H1 (cell line): Measurements from ENCODE around the gene AGO3. TPM values are rescaled to one million over a fixed set of nuclear protein-coding genes. Genes with fewer than 3 reads are reported as not detected.

Experiments
- CTCF ChIA-PET: fragments of 300-600 bp; sonication (Branson Sonifier 250); formaldehyde crosslinking; loops from one replicate; lab custom pipeline; 2021; ENCODE audit not compliant: partially characterized antibody; lab: Charles Lee
- POLR2A ChIA-PET: fragments of 300-600 bp; sonication (Branson Sonifier 250); formaldehyde crosslinking; loops from one replicate; lab custom pipeline; 2021; ENCODE audit warnings: inconsistent platforms; ENCODE audit not compliant: partially characterized antibody; lab: Charles Lee
- DNase-seq, 2 experiments: peaks; one replicate each; pipeline versions ENCODE4 v3.0.0 to v3.0.0-alpha.2; 2010 to 2022; ENCODE audit warnings: low spot score in 2 of 2, low read depth in 1 of 2, mixed read lengths in 1 of 2
- FAIRE-seq: peaks from 2 replicates; lab custom pipeline; 2011; peaks lifted over from hg19 to GRCh38; lab: Jason Lieb, UNC
- H2AFZ ChIP-seq: 2 replicates; pipeline ENCODE4 v1.8.1; 2012; ENCODE audit warnings: low read length, inconsistent platforms
- H2AK5ac ChIP-seq: 2 replicates; pipeline ENCODE4 v1.6.1; 2013; ENCODE audit warnings: low read depth, low read length
- H2BK120ac ChIP-seq: replicated peaks from 2 replicates; pipeline ENCODE3; 2013; ENCODE audit warnings: low read depth, low read length, inconsistent platforms
- H2BK12ac ChIP-seq: 2 replicates; pipeline ENCODE4 v1.6.1; 2013; ENCODE audit warnings: low read depth, low read length
- H2BK15ac ChIP-seq: 2 replicates; pipeline ENCODE4 v1.6.1; 2013; ENCODE audit warnings: low read length
- H2BK20ac ChIP-seq: 2 replicates; pipeline ENCODE4 v1.6.1; 2013; ENCODE audit warnings: low read length
- H2BK5ac ChIP-seq: 2 replicates; pipeline ENCODE4 v1.6.1; 2013; ENCODE audit warnings: low read depth, low read length
- H3K14ac ChIP-seq: 2 replicates; pipeline ENCODE4 v1.6.1; 2013; ENCODE audit warnings: inconsistent platforms; ENCODE audit not compliant: insufficient read length
- H3K18ac ChIP-seq: 2 replicates; pipeline ENCODE4 v1.6.1; 2013; ENCODE audit warnings: low read length; ENCODE audit errors: extremely low read depth
- H3K23ac ChIP-seq: 2 replicates; pipeline ENCODE4 v1.6.1; 2013; ENCODE audit warnings: inconsistent platforms; ENCODE audit not compliant: insufficient read length
- H3K23me2 ChIP-seq: 2 replicates; pipeline ENCODE4 v1.6.1; 2013; ENCODE audit warnings: low read depth, low read length
- H3K27ac ChIP-seq: 2 replicates; pipeline ENCODE4 v1.6.1; 2011; ENCODE audit warnings: low read depth, low read length, inconsistent platforms
- H3K27me3 ChIP-seq, 4 experiments: replicated peaks in 1 of 4; 1 replicate in 1 of 4; 2 replicates in 3 of 4; pipeline versions ENCODE4 v1.6.1 to v1.8.1; 2011 to 2013; ENCODE audit warnings: low read length in 3 of 4, mild to moderate bottlenecking in 3 of 4, inconsistent platforms in 2 of 4, mixed read lengths in 2 of 4, moderate library complexity in 1 of 4; ENCODE audit not compliant: control insufficient read depth in 3 of 4, insufficient read depth in 3 of 4; ENCODE audit errors: extremely low read depth in 1 of 4
- H3K36me3 ChIP-seq, 4 experiments: 2 replicates each; pipeline versions ENCODE4 v1.6.1 to v1.8.1; 2011 to 2013; ENCODE audit warnings: mild to moderate bottlenecking in 4 of 4, low read length in 3 of 4, moderate library complexity in 2 of 4, control low read depth in 1 of 4, inconsistent platforms in 1 of 4; ENCODE audit not compliant: insufficient read depth in 4 of 4, control insufficient read depth in 2 of 4
- H3K4ac ChIP-seq: replicated peaks from 2 replicates; pipeline ENCODE3; 2013; ENCODE audit warnings: low read length, low read depth, mixed read lengths, inconsistent platforms; ENCODE audit not compliant: insufficient read length
- H3K4me1 ChIP-seq, 4 experiments: replicated peaks in 1 of 4; 1 replicate in 1 of 4; 2 replicates in 3 of 4; pipeline versions ENCODE4 v1.6.1 to v1.8.1; 2011 to 2013; ENCODE audit warnings: low read length in 3 of 4, inconsistent platforms in 2 of 4, mixed read lengths in 1 of 4; ENCODE audit not compliant: insufficient read depth in 4 of 4, control insufficient read depth in 3 of 4
- H3K4me2 ChIP-seq, 2 experiments: 2 replicates each; pipeline versions ENCODE4 v1.6.1 to v1.8.1; 2011 to 2013; ENCODE audit warnings: low read depth in 2 of 2, low read length in 2 of 2, control low read depth in 1 of 2, inconsistent platforms in 1 of 2, mild to moderate bottlenecking in 1 of 2; ENCODE audit not compliant: insufficient read depth in 1 of 2
- H3K4me3 ChIP-seq, 4 experiments: fragments of 200-600, 300-600 bp in 1 of 4; sonication (generic), shearing (Covaris generic), sonication (Bioruptor Twin) in 1 of 4; 2 replicates each; pipeline versions ENCODE4 v1.5.1 to v1.8.1; 2011 to 2016; ENCODE audit warnings: low read length in 4 of 4, low read depth in 3 of 4, control low read depth in 2 of 4, inconsistent platforms in 2 of 4, mild to moderate bottlenecking in 2 of 4, mixed read lengths in 1 of 4, moderate library complexity in 1 of 4; ENCODE audit not compliant: insufficient read depth in 2 of 4; ENCODE audit errors: extremely low read depth in 1 of 4
- H3K56ac ChIP-seq: replicated peaks from 2 replicates; pipeline ENCODE3; 2013; ENCODE audit warnings: low read depth, mild to moderate bottlenecking, mixed read lengths, low read length, inconsistent platforms; ENCODE audit not compliant: insufficient read length
- H3K79me1 ChIP-seq: 2 replicates; pipeline ENCODE4 v1.6.1; 2013; ENCODE audit warnings: low read depth, low read length, control low read depth
- H3K79me2 ChIP-seq, 2 experiments: 2 replicates each; pipeline versions ENCODE4 v1.6.1 to v1.8.1; 2012 to 2013; ENCODE audit warnings: low read length in 2 of 2, mild to moderate bottlenecking in 2 of 2, inconsistent platforms in 1 of 2; ENCODE audit not compliant: insufficient read depth in 2 of 2, control insufficient read depth in 1 of 2
- H3K9ac ChIP-seq, 4 experiments: replicated peaks in 1 of 4; 1 replicate in 1 of 4; 2 replicates in 3 of 4; pipeline versions ENCODE4 v1.6.1 to v1.8.1; 2011 to 2013; ENCODE audit warnings: low read depth in 3 of 4, low read length in 3 of 4, control low read depth in 2 of 4, mild to moderate bottlenecking in 2 of 4, moderate library complexity in 2 of 4, inconsistent platforms in 1 of 4; ENCODE audit errors: extremely low read depth in 1 of 4
- H3K9me3 ChIP-seq, 2 experiments: 2 replicates each; pipeline versions ENCODE4 v1.6.1 to v1.8.1; 2012 to 2013; ENCODE audit warnings: mild to moderate bottlenecking in 2 of 2, moderate library complexity in 2 of 2, control low read depth in 1 of 2, inconsistent platforms in 1 of 2, low read depth in 1 of 2, low read length in 1 of 2, mixed read lengths in 1 of 2; ENCODE audit not compliant: insufficient read depth in 2 of 2
- H4K20me1 ChIP-seq, 2 experiments: replicated peaks in 1 of 2; 2 replicates each; pipeline versions ENCODE3 to v1.8.1; 2011 to 2013; ENCODE audit warnings: inconsistent platforms in 2 of 2, low read length in 2 of 2, mild to moderate bottlenecking in 1 of 2; ENCODE audit not compliant: insufficient read depth in 2 of 2, control insufficient read depth in 1 of 2
- H4K5ac ChIP-seq: 2 replicates; pipeline ENCODE4 v1.6.1; 2013; ENCODE audit warnings: low read length, low read depth, mixed read lengths, inconsistent platforms; ENCODE audit not compliant: insufficient read length
- H4K8ac ChIP-seq: 2 replicates; pipeline ENCODE4 v1.8.0; 2013; ENCODE audit warnings: mild to moderate bottlenecking, moderate library complexity, low read length, inconsistent platforms; ENCODE audit not compliant: insufficient read depth; ENCODE audit errors: extremely low read depth
- H4K91ac ChIP-seq: replicated peaks from 2 replicates; pipeline ENCODE3; 2013; ENCODE audit warnings: low read length, mixed read lengths, inconsistent platforms; ENCODE audit not compliant: insufficient read length
- BACH1 ChIP-seq: IDR thresholded peaks from 2 replicates; pipeline ENCODE4 v1.6.1; 2012; ENCODE audit warnings: low read length, improper control_type of control experiment
- BCL11A ChIP-seq, 2 experiments: IDR thresholded peaks; one replicate each; pipeline ENCODE4 v1.6.1; 2011; ENCODE audit warnings: low read depth in 2 of 2, low read length in 2 of 2, mild to moderate bottlenecking in 2 of 2
- CEBPB ChIP-seq: IDR thresholded peaks from 2 replicates; pipeline ENCODE4 v1.6.1; 2012; ENCODE audit warnings: low read depth, low read length
- CREB1 ChIP-seq: IDR thresholded peaks from 2 replicates; pipeline ENCODE4 v1.6.1; 2012; ENCODE audit warnings: inconsistent platforms
- EZH2 ChIP-seq: fragments of 200-600 bp; sonication (generic); IDR thresholded peaks from 2 replicates; pipeline ENCODE4 v1.7.1; 2012; ENCODE audit warnings: low read depth, mild to moderate bottlenecking, moderate library complexity, low read length, inconsistent platforms; ENCODE audit not compliant: severe bottlenecking
- GABPA ChIP-seq: IDR thresholded peaks from 2 replicates; pipeline ENCODE4 v1.6.1; 2011; ENCODE audit warnings: mild to moderate bottlenecking, low read length, moderate library complexity, borderline replicate concordance; ENCODE audit not compliant: insufficient read depth
- NRF1 ChIP-seq: IDR thresholded peaks from 2 replicates; pipeline ENCODE4 v1.6.1; 2011; ENCODE audit warnings: mild to moderate bottlenecking, low read depth, low read length, improper control_type of control experiment
- PHF8 ChIP-seq: fragments of 200-600 bp; sonication (generic); conservative IDR thresholded peaks from 2 replicates; pipeline ENCODE4 v1.7.1; 2012; ENCODE audit warnings: low read depth, mild to moderate bottlenecking, inconsistent platforms, low read length, moderate library complexity
- POU5F1 ChIP-seq: IDR thresholded peaks from 2 replicates; pipeline ENCODE4 v1.6.1; 2011; ENCODE audit warnings: low read depth, mild to moderate bottlenecking, low read length, moderate library complexity
- TAF1 ChIP-seq: IDR thresholded peaks from 2 replicates; pipeline ENCODE4 v1.6.1; 2011; ENCODE audit warnings: mild to moderate bottlenecking, low read depth, low read length
- TBP ChIP-seq: IDR thresholded peaks from 2 replicates; pipeline ENCODE4 v1.6.1; 2011; ENCODE audit warnings: low read depth, low read length, improper control_type of control experiment
- YY1 ChIP-seq: IDR thresholded peaks from 2 replicates; pipeline ENCODE4 v1.6.1; 2011; ENCODE audit warnings: low read depth, mild to moderate bottlenecking, low read length
- WGBS, 2 experiments: shearing (Covaris generic) in 1 of 2; methylation state at CpG; one replicate each; pipeline versions ENCODE4 v1.1.6 to v1.1.7; 2013 to 2015; ENCODE audit warnings: low lambda C conversion rate in 2 of 2, mixed read lengths in 2 of 2, inconsistent platforms in 1 of 2, low coverage in 1 of 2, missing lambda C conversion rate in 1 of 2; ENCODE audit not compliant: insufficient replicate concordance in 2 of 2, insufficient coverage in 1 of 2, insufficient read length in 1 of 2; ENCODE audit errors: extremely low coverage in 1 of 2, missing lambda C conversion rate in 1 of 2; 5-methylcytosine and 5-hydroxymethylcytosine counted together
- polyA plus RNA-seq, 7 experiments: library from polyadenylated mRNA; depleted of rRNA in 3 of 7; stranded (reverse) in 5 of 7; unstranded in 2 of 7; fragments of >200 nt in 5 of 7; fragments of 200-250 nt in 2 of 7; gene quantifications; 1 replicate in 5 of 7; 2 replicates in 1 of 7; 4 replicates in 1 of 7; pipeline versions ENCODE4 v1.2.1 to v1.2.3, GENCODE V29; 2011 to 2013; ENCODE audit warnings: missing spikeins in 2 of 7, mixed read lengths in 2 of 7
- total RNA-seq: library from RNA; stranded (reverse); fragmentation: NEBNext Ultra II Directional; extraction: Animal tissue kit (Norgen Biotek cat#: 25700); gene quantifications from 2 replicates; pipeline ENCODE4 v1.2.1, GENCODE V29; 2021

AGO3 gene
- total and polyA plus RNA-seq, 2 of the 8 experiments (the other 6 are each of a cell fraction or from before 2014, with no cell fraction given): 10.7 to 26.4 TPM

- no peaks in the 10 kb centered on the region for H3K9me3 ChIP-seq
- peaks cover 10% of the 10 kb centered on the region for H3K23me2 ChIP-seq
- peaks cover 0 to 5% (median 2%) of the 10 kb centered on the region in 4 experiments; a peak in 2 of 7 replicates for H3K27me3 ChIP-seq
- 0 out of 2 replicates have a peak within 1 kb of the TSS, but pooled peaks have one; percentile 42 for H3K27ac ChIP-seq
- H4K91ac ChIP-seq: peak within 1 kb of the TSS; percentile 39
- H2BK120ac ChIP-seq: no peak within 1 kb of the TSS
- H3K36me3 ChIP-seq: no peaks in the 10 kb centered on the region
- WGBS, 2 experiments: 2% methylated on average over 56 of the region's 58 CpGs; no CpG with 5 or more reads in 1 of the 2 experiments
- peak within 1 kb of the TSS; percentile 69 for H4K5ac ChIP-seq
- H3K9ac ChIP-seq: peak within 1 kb of the TSS; percentile 38 to 74 (median 73)
- DNase-seq (peak; percentile 85 to 99), FAIRE-seq (no peak)
- no peak within 1 kb of the TSS for H2BK12ac ChIP-seq
- peak within 1 kb of the TSS; percentile 90 for H4K8ac ChIP-seq
- peak within 1 kb of the TSS; percentile 85 for H3K18ac ChIP-seq
- peak within 1 kb of the TSS; percentile 90; the same call in 1 of the 2 replicates for H2BK5ac ChIP-seq
- no peak within 1 kb of the TSS for H2AK5ac ChIP-seq
- H3K4me2 ChIP-seq: peak within 1 kb of the TSS; percentile 80 to 97
- H3K79me1 ChIP-seq: peaks cover 12% of the 10 kb centered on the region
- peak within 1 kb of the TSS; percentile 59 for H2AFZ ChIP-seq
- H3K14ac ChIP-seq: no peak within 1 kb of the TSS
- H2BK15ac ChIP-seq: peak within 1 kb of the TSS; percentile 37; the same call in 1 of the 2 replicates
- peak within 1 kb of the TSS; percentile 90 to 99 (median 98) for H3K4me3 ChIP-seq
- peaks cover 16 to 41% of the 10 kb centered on the region in 2 experiments for H3K79me2 ChIP-seq
- H3K4me1 ChIP-seq: peaks cover 14 to 32% (median 29%) of the 10 kb centered on the region in 4 experiments
- peak within 1 kb of the TSS; percentile 55 for H3K4ac ChIP-seq
- peak within 1 kb of the TSS; percentile 28; the same call in 1 of the 2 replicates for H2BK20ac ChIP-seq
- peak within 1 kb of the TSS; percentile 75 for H3K56ac ChIP-seq
- no peak within 1 kb of the TSS for H3K23ac ChIP-seq
- CTCF ChIA-PET: interaction anchor here (0.8 to 3.4 kb wide), 12 partner anchors 10 to 157 kb away, joined by 3 to 22 read pairs (median 4); no protein-coding TSS in a partner anchor
- H4K20me1 ChIP-seq: peaks cover 13 to 20% of the 10 kb centered on the region in 2 experiments
- POLR2A ChIA-PET: interaction anchor here (3.2 kb wide), 1 partner anchor 48 kb away, joined by 19 read pairs; the partner anchor contains the start of gene AGO3
- no peak for TF ChIP-seq BCL11A (IDR thresholded peaks at IDR 0.05; ENCODE audit: low read depth in 2 of 2, low read length in 2 of 2)
- peak; percentile 69; the same call in 1 of the 2 replicates for TF ChIP-seq CREB1
- TF ChIP-seq BACH1: no peak
- TF ChIP-seq GABPA: no peak
- peak; percentile 41; the same call in 1 of the 2 replicates for TF ChIP-seq TAF1
- no peak for TF ChIP-seq EZH2
- TF ChIP-seq TBP: no peak
- peak; percentile 69 for TF ChIP-seq PHF8
- TF ChIP-seq POU5F1: no peak
- no peak for TF ChIP-seq CEBPB
- TF ChIP-seq YY1: peak; percentile 65; the same call in 1 of the 2 replicates
- TF ChIP-seq NRF1: peak; percentile 77
These were observed 47.8 kb upstream of the AGO3 start, which contains the start of gene AGO1 for GRCh38 chr1:35882945-35883634. AGO1 (plus strand) TSS chr1:35883209; CDS start chr1:35883422, 213 bp downstream.
